HG03520 (cell line): ENCODE data around the gene ATXN7L3.
"Not testable (repeated sequence)": the region's sequence is repeated elsewhere in the genome, so short reads cannot be mapped to it uniquely, and the experiment has no call there.

Experiments
- ATAC-seq: cut with Tn5 transposase; IDR thresholded peaks from one replicate; pipeline ENCODE4 v1.9.1; 2021; ENCODE audit warnings: mild to moderate bottlenecking, moderate library complexity; ENCODE audit not compliant: unreplicated experiment

The ATXN7L3 gene

DNA sequence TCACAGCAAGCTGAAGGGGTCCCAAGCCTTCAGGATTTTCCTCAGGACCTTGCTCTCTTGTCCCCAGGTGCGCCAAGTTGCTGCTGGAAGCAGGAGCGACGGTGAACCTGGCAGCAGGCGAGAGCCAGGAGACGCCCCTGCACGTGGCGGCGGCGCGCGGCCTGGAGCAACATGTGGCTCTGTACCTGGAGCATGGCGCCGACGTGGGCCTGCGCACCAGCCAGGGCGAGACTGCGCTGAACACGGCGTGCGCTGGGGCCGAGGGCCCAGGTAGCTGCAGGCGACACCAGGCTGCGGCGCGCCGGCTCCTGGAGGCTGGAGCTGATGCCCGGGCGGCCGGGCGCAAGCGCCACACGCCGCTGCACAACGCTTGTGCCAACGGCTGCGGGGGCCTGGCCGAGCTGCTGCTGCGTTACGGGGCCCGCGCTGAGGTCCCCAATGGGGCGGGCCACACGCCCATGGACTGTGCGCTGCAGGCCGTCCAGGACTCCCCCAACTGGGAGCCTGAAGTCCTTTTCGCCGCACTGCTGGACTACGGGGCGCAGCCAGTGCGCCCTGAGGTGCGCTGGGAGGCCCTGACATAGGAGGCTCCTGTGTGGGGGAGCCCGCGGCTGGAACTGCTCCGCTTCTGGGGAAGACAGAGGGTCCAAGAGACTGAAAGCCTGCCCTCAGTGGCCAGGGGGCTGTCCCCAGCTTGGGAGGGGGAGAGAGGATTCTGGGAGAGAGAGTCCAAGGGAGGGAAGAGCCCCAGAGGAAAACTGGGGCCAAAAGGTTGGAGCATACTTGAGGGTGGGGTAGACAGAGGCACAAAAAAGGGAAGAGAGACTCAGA lies 22.8 kb downstream of the ATXN7L3 start:
- no peak for ATAC-seq

DNA sequence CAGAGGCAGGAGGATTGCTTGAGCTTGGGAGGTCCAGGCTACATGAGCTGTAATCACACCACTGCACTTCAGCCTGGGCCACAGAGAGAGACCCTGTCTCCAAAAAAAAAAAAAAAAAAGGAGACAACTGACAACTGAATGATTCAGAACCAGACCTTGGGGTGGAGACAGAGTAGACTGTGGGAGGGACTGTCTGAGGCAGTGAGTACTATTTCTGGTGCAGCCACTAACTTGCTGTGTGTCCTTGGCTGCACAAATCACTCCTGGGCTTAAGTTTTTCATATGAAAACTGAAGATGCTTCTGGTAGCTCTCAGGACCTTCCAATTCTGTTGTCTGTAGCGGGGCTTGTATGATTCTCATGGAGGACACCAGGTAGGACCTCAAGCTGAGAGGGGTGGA lies 23.4 kb downstream of the ATXN7L3 start:
- ATAC-seq = no peak

DNA sequence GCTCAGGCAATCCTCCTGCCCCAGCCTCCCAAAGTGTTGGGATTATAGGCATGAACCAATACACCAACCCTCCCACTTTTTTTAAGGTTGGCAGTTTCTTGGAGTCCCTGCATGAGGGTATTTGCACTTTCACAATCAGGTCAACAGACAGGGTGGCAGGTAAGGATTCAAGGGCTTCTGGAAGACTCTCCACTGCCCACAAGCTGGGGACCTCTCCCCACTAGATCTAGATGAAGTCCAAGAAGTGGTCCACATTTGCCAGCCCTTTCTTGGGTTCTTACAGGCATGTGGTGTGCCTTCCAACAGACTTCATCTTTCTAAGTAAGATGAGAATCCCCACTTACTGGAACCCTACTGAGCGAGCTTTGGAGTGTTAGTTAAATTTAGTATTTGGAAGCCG lies 25.3 kb downstream of the ATXN7L3 start:
- no peak for ATAC-seq

DNA sequence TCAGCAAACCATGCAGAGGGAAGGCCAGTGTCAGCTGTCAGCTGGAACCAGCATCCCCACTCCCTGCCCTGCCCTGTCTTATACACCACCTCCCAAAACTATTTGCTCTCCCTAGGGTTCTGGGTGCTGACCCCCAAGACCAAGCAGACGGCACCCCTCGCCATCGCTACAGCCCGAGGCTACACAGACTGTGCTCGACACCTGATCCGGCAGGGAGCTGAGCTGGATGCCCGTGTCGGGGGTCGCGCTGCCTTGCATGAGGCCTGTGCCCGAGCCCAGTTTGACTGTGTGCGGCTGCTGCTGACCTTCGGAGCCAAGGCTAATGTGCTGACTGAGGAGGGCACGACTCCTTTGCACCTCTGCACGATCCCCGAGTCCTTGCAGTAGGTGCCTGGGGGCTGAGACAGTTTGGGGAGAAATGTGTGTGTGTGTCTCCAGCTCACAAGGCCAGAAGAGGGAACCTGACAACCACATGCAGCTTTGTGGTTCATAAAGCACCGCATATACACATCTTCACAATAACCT lies 27.7 kb downstream of the ATXN7L3 start:
- ATAC-seq = no peak

DNA sequence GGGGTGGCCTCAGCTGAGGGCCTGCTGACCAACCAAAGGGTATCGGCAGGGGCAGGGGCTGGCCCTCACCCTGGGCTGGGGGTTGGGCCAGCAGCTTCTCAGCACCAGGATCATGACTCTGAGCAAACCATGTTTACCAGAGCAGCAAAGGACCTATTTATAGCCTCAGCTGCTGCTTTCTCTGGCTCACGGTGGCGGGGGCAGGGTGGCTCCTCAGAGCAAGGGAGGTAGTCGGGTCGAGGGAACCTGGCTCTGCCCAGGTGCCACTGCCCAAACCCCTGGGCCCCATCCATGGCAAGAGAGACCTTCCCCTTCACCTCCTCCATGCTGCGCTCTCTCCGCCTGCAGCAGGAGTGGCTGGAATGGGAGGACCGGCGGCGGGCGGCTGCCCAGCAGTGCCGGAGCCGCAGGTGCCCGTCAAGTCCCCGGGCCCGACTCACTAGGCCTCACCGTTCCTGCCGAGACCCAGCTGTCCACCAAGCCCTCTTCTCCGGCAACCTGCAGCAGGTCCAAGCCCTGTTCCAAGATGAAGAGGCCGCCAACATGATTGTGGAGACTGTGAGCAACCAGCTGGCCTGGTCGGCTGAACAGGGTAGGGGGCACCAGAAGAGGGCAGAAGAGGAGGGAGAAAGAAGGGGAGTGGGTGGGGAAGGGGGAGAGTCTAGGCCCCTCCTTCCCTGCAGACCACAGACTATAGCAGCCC lies 29.0 kb downstream of the ATXN7L3 start, which contains the start of gene ASB16:
ASB16 (plus strand) TSS at position 206 of the 703 bp plus-strand sequence; CDS start at position 292, 86 bp downstream.
- ATAC-seq = no peak

DNA sequence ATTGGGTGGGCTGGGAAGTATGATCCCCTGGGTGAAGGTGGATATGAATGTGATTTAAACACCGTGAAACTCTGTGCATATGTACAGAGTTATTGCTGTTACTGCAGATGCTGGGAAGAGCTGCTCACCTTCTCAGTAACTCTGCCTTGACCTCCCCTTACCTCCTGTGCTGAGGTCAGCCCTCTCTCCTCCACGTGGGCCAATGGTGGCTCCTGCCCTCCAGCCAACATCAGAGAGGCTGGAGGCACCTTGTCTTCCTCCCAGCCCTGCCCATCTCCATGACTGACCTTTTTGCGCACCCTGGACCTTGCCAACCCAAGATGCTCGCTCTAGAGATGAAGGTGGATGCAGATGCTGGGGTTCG lies 29.6 kb downstream of the ATXN7L3 start:
- ATAC-seq = no peak

DNA sequence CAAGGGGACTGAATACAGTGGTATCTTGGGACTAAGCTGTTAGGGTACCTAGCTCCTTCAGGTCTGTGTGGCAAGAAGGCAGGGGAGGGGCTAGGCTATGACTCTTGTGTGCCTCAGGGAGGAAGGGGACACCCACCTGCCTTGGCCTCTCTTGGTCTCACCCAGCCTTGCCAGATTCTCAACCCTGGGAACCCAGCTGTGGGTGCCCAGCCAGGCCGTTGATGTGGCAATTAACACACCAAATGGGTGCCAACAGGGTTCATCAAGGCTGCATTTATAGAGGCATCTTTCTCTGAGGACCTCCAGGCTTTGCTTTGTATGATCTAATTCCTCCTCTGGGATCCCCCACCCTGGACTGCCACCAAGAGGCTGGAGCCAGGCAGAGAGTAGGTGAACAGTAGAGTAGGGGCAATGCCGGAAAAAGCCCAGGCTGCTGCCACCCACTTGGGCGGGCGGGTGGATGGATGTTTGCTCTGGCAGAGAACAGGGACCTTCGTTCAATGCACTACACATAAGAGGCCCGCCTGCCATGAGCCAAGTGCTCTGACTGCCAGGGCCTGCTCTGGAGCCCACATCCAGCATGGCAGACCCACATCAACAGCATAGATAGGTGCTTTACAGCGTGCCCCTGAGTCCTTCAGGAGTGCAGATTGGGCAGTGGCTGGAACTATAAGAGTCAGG lies 32.4 kb downstream of the ATXN7L3 start:
- ATAC-seq = no peak

DNA sequence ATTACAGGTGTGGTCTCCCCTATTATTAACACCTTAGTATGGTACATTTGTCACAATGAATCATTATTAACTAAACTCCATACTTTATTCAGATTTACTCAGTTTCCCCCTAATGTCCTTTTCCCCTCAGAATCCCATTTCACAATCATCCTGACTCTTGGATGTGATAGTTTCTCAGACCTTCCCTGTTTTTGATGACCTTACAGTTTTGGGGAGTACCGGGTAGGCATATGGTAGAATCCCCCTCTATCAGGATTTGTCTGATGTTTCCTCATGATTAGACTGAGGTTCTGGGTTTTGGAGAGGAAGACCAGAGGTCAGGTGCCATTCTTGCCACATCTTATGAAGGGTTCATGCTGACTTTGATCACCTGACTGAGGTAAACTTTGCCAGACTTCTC lies 35.2 kb downstream of the ATXN7L3 start:
- ATAC-seq = no peak

DNA sequence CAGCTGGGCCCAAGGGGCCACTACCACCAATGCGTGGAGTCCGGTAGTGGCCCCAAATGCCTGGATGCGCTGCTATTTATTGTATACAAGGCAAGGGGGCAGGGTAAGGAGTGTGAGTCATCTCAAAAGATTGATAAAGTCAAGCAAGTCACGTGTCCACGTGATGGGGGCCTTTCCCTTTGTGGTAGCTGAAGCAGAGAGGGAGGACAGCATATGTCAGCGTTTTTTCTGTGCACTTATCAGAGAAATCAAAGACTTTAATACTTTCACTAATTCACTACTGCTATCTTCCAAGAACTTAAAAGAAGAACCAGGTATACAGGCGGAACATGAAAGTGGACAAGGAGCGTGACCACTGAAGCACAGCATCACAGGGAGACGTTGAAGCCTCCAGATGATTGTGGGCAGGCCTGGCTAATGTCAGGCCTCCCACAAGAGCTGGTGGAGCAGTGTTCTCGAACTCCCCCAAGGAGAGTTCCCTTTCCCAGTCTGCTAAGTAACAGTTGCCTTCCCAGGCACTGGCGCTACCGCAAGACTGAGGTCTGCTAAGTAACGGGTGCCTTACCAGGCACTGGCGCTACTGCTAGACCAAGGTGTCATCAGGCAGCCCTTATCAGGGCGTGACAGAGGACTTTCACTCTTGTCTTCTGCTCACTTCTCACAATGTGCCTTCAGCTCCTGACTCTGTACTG lies 40.0 kb downstream of the ATXN7L3 start:
- no peak for ATAC-seq

DNA sequence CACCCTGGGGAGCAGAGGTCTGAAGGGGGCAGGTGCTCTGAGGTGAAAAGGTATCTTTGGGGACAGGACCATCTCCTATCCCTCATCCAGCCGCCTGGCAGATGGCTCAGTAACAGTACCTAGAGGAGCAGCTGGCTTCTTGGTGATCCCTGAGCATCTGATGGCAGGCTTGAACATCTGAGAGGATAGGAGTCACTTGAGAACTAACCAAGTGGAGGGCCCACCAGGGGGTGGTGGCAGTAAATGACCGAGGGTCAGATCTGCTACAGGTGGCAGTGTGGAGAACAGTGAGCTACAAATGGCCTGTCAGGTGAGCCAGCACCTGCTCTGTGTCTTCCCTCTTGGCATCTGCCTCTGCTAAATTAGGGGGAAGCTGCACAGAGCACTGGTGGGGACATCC lies 44.2 kb downstream of the ATXN7L3 start:
- no peak for ATAC-seq

DNA sequence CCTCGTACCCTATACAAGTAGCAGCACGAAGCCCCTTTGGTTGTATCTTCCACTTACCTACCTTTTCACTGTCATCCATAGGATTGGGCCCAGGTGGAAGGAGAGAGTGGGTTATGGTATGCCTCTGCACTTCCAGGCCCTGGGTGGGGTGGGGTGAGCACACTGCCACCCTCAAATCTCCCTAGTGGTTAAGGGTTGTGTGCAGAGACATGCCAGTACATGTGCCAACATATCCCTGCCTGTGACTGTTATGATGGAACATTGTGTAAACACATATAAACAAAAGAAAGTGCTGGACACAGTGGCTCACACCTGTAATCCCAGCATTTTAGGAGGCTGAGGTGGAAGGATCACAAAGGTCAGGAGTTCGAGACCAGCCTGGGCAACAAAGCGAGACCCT lies 46.8 kb downstream of the ATXN7L3 start:
- no peak for ATAC-seq

DNA sequence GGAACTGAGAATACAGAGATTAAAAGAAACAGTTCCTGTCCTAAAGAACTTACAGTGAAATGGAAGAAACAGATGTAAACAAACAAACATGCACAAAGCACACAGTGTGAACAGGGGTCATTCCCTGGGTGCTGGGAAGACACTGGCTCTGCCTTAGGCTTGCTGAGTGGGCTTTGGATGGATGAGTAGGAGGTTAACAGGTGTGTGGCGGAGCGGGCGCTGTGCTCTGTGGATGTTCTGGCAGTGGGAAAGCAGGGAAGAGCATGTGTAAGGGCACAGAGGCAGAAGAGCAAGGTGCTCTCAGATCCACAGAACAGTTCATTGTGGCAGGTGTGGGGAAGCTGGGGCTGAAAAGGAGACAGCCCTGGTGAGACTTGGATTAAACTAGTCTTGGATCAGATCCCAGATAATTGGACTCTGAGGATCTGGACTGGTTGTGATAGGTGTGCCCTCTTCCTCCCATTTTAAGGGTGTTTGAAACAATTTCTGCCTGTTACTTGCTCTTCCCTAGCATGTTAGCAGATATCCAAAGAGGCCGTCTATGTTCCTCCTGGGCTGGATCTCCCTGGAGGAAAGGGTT lies 49.8 kb downstream of the ATXN7L3 start:
- no peak for ATAC-seq

DNA sequence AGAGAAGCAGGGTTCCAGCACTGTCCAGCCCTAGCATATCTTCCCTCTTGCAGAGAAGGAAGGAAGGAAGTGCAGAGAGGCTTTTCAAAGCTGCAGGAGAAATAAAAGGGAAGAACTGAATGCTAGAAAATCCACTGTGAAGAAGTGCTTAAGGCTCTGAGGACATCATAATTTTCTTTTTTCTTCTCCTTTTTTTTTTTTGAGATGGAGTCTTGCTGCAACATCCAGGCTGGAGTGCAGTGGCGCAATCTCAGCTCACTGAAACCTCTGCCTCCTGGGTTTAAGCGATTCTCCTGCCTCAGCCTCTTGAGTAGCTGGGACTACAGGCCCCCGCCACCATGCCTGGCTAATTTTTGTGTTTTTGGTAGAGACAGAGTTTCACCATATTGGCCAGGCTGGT lies 50.6 kb downstream of the ATXN7L3 start:
- not testable (repeated sequence) for ATAC-seq

DNA sequence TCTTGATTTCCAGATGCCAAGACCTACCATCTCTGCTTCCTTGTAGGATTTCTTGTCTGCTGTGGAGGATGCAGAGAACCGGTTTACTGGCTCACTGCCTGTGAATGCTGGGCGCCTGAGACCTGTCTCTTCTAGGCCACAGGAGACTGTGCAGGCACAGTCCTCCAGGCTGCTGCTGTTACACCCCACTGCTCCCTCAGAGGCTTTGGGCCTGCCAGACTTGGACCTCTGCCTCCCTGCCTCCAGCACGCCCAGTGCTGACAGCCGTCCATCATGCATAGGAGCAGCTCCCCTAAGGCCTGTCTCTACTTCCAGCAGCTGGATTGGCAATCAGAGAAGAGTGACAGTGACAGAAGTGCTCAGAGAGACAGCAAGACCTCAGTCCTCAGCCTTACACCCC lies 51.9 kb downstream of the ATXN7L3 start:
- ATAC-seq = no peak

DNA sequence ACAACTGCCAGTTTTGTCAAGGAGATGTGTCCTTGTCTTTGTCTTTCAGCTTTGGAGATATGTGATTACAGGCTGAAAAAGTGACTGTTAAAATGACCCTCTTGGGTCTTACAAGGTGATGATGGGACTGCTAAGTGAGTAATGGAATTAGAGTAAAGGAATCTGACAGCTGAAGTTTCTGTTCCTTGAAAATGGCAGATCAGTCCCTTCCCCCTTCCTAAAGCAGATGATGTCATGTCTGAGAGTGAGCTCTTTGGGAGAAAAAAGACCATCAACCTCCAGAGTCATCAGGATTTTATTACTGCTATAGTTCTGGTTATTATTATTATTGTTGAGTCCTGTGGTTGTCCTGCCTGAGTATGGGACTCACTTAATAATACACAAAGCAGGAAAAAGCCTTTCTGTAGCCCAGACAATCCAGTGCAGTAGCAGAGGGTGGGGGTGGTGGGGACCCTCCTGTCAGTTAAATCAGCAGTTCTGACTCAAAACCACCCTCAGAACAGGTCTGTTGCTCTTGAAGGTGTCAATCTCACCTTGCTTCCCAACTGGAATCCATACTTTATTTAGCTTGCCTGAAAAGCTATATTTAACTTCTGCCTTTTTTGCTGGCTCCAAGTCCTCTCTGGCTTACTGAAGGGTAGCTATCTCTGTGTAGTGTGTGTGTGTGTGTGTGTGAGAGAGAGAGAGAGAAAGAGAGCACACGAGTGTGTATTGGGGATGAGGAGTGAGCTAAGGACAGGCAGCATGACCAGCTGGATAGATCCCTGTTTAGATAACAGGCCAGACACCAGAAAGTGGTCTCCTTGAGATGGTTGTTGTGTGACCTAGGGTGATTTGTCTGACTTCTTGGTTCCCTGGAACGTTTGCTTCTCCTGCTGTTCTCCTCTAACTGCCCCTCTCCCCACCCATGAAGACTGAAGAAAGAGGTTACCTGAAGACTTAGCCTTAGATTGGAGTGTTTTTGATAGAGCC lies 53.0 kb downstream of the ATXN7L3 start:
- no peak for ATAC-seq

DNA sequence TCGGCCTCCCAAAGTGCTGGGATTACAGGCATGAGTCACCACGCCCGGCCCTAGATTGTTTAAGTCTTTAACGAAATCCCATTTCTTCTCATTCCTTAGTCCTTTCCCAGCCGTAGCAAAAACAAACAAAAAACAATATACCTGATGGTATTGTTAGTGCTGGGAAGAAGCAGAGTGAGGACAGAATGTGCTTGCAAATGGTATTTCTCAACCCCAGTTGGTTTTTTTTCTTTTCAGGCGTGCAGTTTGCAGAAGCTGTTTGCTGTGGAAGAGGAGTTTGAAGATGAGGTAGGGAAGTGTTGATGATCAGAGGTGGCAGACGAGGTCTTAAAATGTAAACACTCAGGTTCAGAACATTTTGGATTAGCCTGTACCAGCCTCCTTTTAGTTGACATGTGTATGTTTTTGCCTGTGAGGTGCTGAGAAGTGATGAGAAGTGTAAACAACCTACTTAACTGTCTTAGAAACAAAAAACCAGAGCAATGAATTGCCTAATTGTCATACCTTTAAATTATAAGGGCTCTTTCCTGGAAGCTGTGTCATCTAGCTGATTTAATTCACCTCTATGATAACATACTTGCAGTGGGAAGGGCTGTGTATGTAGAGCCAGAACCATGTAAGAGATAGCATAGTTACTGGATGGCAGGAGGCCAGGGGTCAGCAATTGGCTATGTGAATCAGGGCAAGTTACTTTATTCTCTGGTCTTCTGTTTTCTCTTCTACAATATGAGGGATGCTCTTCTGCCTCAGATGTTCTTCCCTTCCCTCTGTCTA lies 54.5 kb downstream of the ATXN7L3 start:
- no peak for ATAC-seq

DNA sequence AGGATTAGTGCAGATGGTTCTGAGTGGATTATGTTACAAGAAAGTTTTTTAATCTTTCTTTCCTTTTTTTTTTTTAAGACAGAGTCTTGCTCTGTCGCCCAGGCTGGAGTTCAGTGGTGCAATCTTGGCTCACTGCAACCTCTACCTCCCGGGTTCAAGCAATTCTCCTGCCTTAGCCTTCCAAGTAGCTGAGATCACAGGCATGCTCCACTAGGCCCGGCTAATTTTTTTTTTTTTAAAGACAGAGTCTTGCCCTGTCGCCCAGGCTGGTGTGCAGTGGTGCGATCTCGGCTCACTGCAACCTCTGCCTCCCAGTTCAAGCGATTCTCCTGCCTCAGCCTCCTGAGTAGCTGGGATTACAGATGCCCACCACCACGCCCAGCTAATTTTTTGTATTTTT lies 55.8 kb downstream of the ATXN7L3 start:
- not testable (repeated sequence) for ATAC-seq
